HG03066 (cell line): Measurements from ENCODE around the gene ATP5MG.
A peak's percentile ranks its signal among the peaks of the same experiment; 100 is the strongest.
"Not testable (repeated sequence)": the region's sequence is repeated elsewhere in the genome, so short reads cannot be mapped to it uniquely, and the experiment has no call there.

Experiments
- ATAC-seq: cut with Tn5 transposase; IDR thresholded peaks from one replicate; pipeline ENCODE4 v1.9.1; 2021; ENCODE audit warnings: low read depth; ENCODE audit not compliant: unreplicated experiment

ATP5MG gene, protein sequence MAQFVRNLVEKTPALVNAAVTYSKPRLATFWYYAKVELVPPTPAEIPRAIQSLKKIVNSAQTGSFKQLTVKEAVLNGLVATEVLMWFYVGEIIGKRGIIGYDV

DNA sequence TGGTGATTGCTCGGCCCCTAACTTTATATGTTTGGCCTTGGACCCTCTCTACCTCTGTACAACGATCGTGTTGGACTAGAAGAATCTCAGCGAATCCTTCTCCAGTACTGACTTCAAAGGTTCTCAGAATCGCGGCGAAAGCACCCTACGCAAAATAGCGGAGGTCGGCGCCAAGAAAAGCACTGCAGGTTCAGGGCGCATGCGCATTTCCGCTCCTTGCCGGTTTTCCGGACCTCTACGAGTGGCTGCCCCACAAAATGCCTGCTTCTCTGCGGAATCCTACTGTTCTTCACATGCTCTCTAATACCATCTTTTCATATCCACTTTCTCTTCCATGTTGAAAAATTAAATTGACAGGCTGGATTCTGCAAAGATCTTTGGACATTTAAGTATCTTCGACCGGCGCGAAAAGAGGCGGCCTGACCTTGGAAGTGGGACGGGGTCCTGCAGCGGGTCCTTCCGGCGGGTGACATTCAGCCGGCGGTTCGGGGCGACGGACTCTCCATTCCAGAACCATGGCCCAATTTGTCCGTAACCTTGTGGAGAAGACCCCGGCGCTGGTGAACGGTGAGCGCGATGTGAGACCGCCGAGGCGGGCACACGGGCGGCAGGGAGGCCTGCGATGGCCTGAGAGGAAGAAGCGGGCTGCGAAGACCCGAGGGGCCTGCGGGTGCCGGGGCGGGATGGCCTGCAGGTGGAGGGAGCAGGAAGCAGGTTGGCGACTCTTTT lies at the start of gene ATP5MG:
ATP5MG (plus strand) TSS at position 456 of the 729 bp plus-strand sequence; CDS start at position 516, 60 bp downstream.
- ATAC-seq: peak; percentile 59

DNA sequence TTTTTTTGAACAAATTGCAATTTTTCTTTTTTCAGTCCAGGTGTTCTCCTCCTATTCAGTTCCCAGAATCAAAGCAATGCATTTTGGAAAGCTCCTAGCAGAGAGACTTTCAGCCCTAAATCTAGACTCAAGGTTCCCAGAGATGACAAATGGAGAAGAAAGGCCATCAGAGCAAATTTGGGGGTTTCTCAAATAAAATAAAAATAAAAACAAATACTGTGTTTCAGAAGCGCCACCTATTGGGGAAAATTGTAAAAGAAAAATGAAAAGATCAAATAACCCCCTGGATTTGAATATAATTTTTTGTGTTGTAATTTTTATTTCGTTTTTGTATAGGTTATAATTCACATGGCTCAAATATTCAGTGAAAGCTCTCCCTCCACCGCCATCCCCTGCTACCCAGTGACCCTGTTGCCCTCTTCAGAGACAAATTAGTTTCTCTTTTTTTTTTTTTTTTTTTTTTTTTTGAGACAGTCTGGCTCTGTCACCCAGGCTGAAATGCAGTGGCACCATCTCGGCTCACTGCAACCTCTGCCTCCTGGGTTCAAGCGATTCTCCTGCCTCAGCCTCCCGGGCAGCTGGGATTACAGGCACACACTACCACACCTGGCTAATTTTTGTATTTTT lies 48.2 kb upstream of the ATP5MG start:
- ATAC-seq: no peak

DNA sequence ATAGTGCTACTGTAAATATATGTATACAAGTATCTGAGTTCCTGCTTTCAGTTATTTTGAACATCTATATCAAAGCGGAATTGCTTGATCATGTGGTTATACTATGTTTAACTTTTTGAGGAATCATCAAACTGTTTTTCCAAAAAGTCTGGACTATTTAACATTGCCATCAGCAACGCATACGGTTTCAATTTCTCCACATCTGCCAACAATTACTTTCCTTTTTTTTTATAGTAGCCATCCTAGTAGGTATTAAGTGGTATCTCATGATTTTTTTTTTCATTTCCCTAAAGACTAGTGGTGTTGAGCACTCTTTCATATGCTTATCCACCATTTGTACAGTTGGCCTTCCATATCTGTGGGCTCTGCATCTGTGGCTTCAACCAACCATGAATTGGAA lies 43.3 kb upstream of the ATP5MG start:
- ATAC-seq: no peak

DNA sequence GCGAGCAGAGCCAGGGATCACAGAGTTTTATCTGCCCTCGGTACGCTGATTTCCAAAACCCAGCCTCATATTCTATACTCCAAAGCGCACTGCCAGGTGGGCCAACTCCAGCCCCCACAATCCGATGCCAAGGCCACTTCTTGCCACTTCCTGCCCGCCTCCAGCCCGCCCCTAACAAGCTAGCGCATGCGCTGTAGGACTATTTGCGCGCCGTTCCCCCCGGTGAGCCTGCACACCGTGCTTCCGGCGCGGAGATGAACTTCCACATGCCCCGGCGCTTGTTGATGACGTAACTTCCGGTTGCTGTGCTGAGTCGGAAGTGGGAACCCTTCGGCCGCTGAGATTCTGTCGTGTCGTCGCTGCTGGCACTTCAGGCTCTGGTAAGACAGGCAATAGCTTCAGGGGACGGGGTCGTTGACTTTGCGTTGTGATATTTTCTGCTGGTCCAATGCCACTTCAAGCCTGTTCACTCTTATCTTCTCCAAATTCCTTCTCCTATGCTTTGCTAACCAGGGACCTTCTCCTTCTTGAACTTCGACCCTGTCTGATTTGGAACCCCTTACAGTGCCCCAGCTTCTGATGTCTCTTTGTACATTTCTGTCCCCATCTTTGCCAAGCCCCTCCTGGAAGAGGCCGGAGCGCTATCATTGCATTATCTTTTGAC lies 42.0 kb upstream of the ATP5MG start, which contains the start of gene UBE4A:
UBE4A (plus strand) TSS at position 306 of the 664 bp plus-strand sequence. CDS start 5,481 bp downstream, outside the sequence.
- peak; percentile 86 for ATAC-seq

DNA sequence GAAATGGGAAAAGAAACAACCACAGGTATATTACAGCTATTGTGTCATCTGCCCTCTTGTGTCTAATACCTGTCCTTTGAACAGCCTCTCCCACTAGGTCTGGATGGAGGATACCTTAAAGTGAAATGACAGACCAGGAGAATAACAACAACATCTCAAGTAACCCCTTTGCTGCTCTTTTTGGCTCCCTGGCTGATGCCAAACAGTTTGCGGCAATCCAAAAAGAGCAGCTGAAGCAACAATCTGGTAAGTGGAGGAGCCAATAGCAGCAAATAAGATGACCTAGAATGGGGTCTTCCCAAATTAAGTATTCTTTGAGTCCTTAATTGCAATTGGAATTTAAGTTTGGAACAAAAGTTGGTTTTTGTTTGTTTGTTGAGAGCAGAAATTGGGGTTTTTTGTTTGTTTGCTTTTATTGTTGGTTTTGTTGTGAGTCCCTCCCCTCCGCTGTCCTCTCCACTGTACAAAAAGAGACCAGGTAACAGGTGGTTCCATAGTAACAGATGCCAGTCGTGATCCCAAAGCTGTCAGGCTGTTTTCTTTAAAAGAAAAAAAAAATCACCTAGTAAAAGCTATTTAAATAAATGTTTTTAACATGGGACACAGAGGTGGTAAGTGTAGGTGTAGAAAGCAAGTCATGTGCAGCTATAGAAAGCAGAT lies 36.3 kb upstream of the ATP5MG start:
- ATAC-seq: no peak

DNA sequence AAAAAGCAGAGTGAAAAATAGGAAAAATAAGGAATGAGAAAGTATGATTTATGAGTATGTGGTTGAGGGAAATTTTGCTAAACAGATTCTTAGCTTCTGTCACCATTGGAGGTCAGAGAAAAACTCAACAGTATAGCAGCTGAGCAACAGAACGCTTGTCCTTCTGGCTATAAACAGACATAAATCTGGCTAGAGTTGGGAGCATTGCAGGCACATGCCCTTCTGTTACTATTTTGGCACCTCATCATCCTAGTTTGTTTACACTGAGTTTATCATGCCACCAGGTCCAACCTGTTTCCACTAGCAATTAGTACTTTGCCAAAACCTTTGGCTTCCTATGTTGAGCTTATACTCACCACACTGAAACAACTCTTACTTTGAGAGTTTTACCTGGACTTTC lies 35.1 kb upstream of the ATP5MG start:
- ATAC-seq: no peak

DNA sequence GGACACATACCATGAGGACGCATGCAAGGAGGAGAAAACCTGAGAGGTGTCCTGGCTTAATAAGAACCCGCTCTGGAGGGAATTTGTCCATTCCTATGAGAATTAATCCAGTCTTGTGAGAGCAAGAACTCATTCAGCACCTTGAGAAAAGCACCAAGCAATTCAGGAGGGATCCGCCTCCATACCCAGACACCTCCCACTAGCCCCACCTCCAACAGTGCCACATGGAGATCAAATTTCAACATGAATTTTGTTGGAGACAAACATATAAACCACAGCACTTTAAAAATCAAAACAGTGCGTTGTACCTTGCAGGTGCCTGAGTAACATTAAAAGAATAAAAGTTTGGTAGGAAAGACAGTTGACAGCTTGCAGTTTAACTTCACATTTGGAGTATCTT lies 30.6 kb upstream of the ATP5MG start:
- no peak for ATAC-seq

DNA sequence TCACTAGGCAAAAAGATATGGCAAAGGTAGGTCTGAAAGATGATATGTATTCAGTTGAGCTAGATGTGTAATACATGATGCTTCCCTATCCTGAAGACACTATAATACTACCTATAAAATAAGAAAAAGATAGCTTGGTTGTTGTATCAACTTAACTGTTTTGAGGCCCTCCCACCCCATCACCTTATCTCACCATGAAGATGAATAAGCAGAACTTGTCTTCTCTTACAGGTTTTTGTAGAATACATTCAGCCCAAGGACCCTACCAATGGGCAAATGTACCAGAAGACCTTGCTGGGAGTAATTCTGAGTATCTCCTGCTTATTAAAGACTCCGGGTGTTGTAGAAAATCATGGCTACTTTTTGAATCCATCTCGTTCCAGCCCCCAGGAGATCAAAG lies 28.1 kb upstream of the ATP5MG start:
- ATAC-seq: no peak

DNA sequence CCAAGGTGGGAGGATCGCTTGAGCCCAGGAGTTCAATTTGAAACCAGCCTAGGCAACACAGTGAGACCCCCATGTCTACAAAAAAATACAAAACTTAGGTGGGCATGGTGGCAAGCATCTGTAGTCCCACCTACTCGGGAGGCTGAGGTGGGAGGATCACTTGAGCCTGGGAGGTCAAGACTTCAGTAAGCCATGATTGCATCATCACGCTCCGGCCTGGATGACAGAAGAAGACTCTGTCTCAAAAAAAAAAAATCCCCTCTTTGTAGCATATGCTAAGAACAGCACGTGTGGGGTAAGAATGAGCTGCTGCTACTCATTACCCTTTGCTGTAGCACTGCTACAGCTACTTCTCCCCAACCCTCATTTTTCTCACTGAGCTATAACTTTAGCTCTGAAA lies 27.5 kb upstream of the ATP5MG start:
- ATAC-seq: no peak

DNA sequence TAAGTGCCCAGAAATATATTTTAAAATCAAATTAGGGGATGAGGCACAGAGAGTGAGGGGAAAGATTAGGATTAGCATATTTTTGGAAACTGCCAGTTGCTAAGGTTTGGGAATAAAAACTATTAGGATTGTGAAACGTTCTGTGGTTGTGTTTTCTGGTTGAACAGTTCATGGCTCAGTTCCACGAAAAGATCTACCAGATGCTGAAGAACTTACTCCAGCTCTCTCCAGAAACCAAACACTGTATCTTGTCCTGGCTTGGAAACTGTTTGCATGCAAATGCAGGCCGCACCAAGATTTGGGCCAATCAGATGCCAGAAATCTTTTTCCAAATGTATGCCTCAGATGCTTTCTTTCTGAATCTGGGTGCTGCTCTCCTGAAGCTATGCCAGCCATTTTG lies 26.7 kb upstream of the ATP5MG start:
- no peak for ATAC-seq

DNA sequence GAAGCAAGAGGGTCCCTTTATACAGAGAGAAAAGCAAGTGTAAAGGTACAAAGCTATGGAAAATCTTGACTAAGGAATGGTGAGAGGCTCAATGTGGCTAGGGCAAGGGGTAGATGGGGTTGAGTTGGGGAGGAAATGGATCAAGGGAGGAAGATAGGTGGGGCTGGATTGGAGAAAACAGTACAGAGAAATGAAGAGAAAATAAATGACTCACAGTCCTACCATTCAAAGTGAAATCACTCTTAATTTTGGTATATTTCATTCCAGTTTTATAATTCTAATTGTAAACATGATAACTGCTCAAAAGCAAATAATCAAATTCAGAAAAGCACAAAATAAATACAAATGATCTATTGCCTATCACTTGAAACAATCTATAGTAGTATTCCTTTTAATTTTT lies 25.4 kb upstream of the ATP5MG start:
- ATAC-seq: no peak

DNA sequence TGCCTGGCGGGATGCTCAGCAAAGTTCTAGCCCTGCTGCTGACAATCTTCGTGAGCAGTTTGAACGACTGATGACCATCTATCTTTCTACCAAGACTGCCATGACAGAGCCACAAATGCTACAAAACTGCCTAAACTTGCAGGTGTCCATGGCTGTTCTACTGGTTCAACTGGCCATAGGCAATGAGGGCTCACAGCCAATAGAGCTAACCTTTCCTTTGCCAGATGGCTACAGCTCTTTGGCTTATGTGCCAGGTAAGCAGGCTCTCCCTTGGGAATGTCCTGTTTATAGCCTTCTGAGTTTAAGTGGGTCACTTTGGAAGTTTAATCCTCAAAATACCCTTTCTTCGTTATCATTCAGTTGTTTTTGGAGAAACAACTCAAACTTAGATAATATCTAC lies 21.9 kb upstream of the ATP5MG start:
- no peak for ATAC-seq

DNA sequence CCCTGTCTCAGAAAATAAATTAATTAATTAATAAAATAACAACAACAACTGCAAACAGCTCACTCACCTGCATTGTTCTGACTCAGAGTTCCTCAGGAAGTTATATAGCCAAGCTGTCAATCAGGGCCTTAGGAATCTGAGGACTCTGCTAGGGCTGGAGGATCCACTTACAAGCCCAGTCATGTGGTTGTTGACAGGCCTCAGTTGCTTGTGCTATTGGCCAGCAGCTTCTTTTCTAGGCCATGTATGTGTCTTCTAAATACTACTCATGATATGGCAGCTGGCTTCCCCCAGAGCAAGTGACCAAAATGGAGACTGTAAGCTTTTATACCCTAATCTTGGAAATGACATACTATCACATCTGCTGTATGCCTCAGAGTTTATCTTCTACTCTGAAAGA lies 20.8 kb upstream of the ATP5MG start:
- no peak for ATAC-seq

DNA sequence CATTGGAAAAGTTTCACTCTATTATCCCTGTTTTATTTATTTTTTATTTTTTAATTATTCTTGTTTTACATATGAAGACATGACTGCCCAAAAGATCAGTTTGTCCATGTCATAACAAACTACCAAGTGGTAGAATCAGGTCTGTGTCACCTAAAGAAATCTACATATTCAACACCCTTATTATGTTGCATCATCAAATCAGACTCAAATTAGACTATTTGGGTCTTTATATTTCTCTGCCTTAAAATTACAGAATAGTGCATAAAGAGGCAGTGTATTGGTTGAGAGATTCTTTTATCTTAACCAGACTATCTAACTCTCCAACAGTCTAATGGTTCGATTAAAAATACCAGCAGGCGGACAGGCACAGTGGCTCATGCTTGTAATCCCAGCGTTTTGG lies 18.5 kb upstream of the ATP5MG start:
- ATAC-seq: no peak

DNA sequence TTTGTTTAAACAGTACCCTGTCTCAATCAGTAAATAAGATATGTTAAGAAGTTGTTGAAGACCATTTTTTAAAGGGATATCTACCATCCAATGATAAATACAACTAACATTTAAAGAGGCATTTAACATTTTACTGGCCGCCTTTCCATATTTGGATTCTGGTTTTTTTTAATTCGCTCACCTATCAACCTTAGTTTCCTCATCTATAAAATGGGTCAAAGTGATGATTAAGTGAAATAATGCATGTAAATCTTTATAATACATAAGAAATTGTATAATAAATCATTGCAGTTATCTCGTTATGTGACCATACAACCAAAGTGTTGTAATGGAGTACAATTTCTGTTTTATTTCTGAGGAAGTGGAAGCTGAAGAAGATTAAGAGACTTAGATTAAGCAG lies 17.7 kb upstream of the ATP5MG start:
- no peak for ATAC-seq

DNA sequence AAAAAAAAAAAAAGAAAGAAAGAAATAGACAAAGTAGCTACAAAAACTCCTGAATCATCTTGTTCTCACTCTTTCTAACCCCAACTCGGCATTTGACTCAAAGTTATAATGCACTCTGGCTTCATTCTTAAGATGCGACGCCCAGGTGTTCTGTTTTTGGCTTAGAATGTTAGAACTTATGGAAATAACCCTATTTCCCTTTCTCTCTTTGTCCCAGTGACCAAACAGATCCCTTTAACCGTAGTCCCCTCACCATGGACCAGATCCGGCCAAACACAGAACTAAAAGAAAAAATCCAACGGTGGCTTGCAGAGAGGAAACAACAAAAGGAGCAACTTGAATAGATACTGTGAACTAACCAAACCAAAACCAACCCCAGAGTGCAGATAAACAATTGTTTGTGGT lies 5.3 kb upstream of the ATP5MG start:
- no peak for ATAC-seq

DNA sequence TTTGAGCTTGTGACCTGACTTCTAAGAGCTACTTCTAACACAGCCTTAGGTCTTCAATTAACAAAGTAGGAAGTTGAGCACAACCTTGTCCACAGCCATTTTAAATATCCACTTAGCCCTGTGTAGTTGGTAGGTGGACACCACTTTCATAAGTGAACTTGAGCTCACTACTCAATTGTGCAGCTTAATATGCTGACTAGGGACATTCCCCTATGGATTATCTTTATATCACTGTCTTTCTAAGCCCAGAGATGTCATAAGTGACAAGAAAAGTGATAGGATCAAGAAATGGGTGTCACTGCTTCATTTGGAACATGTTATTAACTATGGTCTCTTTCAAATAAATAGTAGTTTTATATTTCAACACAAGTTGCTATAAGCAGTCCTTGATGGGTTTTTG lies 4.0 kb upstream of the ATP5MG start:
- no peak for ATAC-seq

DNA sequence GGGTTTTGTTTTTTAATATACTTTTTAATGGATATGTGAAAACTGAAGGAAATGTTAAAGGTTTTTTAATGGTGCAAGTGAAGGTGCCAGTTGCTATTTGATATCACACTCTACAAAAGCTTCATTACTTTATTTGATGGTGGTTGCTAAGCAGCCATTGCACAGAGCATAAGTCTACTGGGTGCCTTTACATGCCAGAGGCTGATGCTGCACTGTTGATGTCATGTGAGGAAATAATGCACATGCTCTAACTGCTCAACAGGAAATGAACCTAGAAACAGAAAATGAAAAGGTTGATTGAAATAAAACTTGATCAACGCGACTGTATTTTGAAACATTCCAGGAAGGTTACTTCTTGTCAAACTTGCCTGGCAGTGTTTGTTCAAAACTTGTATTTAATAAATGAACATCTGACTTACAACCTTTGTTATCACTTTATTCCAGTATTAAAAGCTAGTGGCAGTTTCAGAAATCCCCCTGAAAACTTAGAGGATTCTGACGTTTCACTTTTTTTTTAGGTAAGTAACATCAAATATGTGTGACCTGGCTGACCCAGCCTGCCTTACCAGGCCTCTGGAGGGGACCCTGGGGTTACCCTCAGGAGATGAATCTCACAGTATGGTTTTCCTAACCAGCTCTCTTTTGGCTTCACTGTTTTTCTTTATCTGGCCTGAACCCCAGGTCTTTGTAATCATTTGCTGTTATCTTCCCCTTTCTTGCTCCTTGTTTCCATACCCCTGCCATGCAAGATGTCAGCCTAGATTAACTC lies 2.4 kb upstream of the ATP5MG start:
- peak; percentile 46 for ATAC-seq

DNA sequence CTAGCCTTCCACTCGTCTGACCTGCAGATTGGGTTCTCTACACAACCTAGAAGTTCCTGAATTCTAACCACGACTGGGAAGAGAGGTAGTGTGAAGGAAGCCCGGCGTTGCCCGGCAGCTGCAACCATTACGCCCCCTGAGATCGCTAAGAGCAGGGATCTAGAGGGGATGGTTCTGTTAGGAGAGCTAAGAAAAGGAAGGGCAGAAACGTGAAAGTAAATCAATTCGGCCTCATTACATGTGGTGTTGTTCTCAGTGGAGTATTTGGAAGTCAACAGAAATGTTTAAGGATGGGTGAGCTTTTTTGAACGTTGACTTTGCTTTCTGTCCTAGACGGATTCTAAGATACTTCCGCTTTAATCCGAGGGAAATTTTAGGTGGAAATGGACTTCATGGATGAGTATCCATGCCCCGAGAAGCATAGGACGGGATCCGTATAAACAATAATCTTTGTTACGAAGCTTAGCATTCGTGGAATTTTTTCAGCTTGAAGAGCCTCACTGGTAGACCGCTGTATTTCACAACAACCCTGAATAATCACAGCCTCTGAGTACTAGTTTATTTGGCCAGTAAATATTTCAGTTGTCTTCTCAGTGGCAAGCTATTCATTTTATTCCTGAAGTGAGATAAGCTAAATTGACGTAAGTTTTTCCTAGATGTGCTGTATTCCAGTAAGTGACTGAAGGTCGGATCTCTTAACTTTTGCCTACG lies 629 bp downstream of the ATP5MG start:
- no peak for ATAC-seq

DNA sequence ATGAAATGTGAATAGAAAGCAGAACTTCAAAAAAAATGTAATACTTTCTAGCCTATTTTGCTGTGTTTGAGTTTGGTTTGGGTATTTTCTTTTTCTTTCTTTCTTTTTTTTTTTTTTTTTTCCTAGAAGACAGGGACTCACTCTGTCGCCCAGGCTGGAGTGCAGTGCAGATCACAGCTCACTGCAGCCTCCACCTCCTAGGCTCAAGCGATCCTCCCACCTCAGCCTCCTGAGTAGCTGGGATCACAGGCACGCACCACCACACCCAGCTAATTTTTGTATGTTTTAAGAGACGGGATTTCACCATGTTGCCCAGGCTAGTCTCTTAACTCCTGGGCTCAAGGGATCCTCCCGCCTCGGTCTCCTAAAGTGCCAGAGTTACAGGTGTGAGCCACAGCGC lies 1.2 kb downstream of the ATP5MG start:
- ATAC-seq: not testable (repeated sequence)
